ENCODE results near the gene SIPA1. TPM values are rescaled to one million over a fixed set of nuclear protein-coding genes. Genes with fewer than 3 reads are reported as not detected.

The SIPA1 gene
- total and polyA plus RNA-seq, 2 of the 13 experiments (the other 11 are each of a cell fraction or from before 2014, with no cell fraction given), result 5.8 to 7.7 TPM

GRCh38 chr11:65636108-65637031 is 1.5 kb upstream of the SIPA1 start (continued):
- TF ChIP-seq JUNB (CRISPR knock-in tag; IDR thresholded peaks at IDR 0.05; ENCODE audit: borderline replicate concordance), result no peak
- TF ChIP-seq ZMYM3 (CRISPR knock-in tag; IDR thresholded peaks at IDR 0.05), result no peak
- TF ChIP-seq ZC3H4 (CRISPR knock-in tag; IDR thresholded peaks at IDR 0.05; ENCODE audit: borderline replicate concordance), result no peak
- TF ChIP-seq ZNF292 (CRISPR knock-in tag; IDR thresholded peaks at IDR 0.05; ENCODE audit: borderline replicate concordance, low read depth), result no peak
- TF ChIP-seq ZNF256 (CRISPR knock-in tag; conservative IDR thresholded peaks at IDR 0.05), result no peak
- no peak for TF ChIP-seq BCL6 (CRISPR knock-in tag; IDR thresholded peaks at IDR 0.05)

- H3K27ac ChIP-seq (ENCODE audit: extremely low read length, insufficient read depth, low read length), result peak overlapping the region; percentile 61
- H3K4me1 ChIP-seq (ENCODE audit: insufficient read depth, low read length), result peaks cover 33% of the 10 kb centered on the region
- 99% methylated on average over 3 of the region's 3 CpGs for WGBS (ENCODE audit: low lambda C conversion rate)
- no peaks in the 10 kb centered on the region for H3K27me3 ChIP-seq (ENCODE audit: control insufficient read depth in 1 of 2, insufficient read depth in 2 of 2, low read length in 2 of 2)
- ChIA-PET POLR2A (interaction anchor here (0.6 to 4.6 kb wide), 13 partner anchors 9 to 289 kb away, joined by 3 to 78 read pairs (median 4); partner anchors contain the start of genes MAP3K11, PCNX3 and RELA), CTCF (ENCODE audit: low intra/inter-chr PET ratio, low total read pairs) (interaction anchor here (1.2 kb wide), 1 partner anchor 181 kb away, joined by 4 read pairs; no protein-coding TSS in a partner anchor)
- no peak overlapping the region for H2AFZ ChIP-seq (ENCODE audit: low read length)
- H3K9me3 ChIP-seq (ENCODE audit: low read length), result no peaks in the 10 kb centered on the region
- no TSS peak for BruUV-seq (replicated peaks)
- H3K79me2 ChIP-seq (ENCODE audit: insufficient read depth, low read length), result no peaks in the 10 kb centered on the region
- H3K4me3 ChIP-seq (replicated peaks in 1 of 3; ENCODE audit: insufficient read depth in 1 of 3, low read depth in 2 of 3, low read length in 3 of 3), result peak overlapping the region in 2 of 3 experiments; percentile 11 to 88; a peak in 3 of 6 replicates
- ATAC-seq (no peak), DNase-seq (ENCODE audit: low spot score) (no peak), FAIRE-seq (no peak)
- in situ Hi-C loops (cut with HindIII; ENCODE audit: extremely low pct_ligation_motif_present, low pct_unique_long_range_greater_than_20kb), result no loop called here
- peak overlapping the region; percentile 73 for H3K9ac ChIP-seq (ENCODE audit: insufficient read depth, low read depth, low read length)
- peaks cover 20 to 37% of the 10 kb centered on the region in 2 experiments; a peak in 4 of 5 replicates for H3K36me3 ChIP-seq (replicated peaks in 1 of 2; ENCODE audit: control insufficient read depth in 1 of 2, insufficient read depth in 2 of 2, low read length in 2 of 2)
- intact Hi-C loops (cut with micrococcal nuclease; ENCODE audit: unreplicated experiment), result no loop called here
- no peaks in the 10 kb centered on the region for H4K20me1 ChIP-seq (ENCODE audit: insufficient read depth, low read length)
- peak overlapping the region; percentile 93 for H3K4me2 ChIP-seq (ENCODE audit: low read depth, low read length)
- TF ChIP-seq TRIM24 (CRISPR knock-in tag; IDR thresholded peaks at IDR 0.05) (no peak), MTA1 (CRISPR knock-in tag; IDR thresholded peaks at IDR 0.05; ENCODE audit: borderline replicate concordance) (0 out of 2 replicates have a peak, but pooled peaks have one; percentile 31), SP4 (CRISPR knock-in tag; IDR thresholded peaks at IDR 0.05) (no peak), HDAC1 (CRISPR knock-in tag; IDR thresholded peaks at IDR 0.05) (no peak), NR2F2 (IDR thresholded peaks at IDR 0.05; ENCODE audit: borderline replicate concordance, low read depth) (0 out of 2 replicates have a peak, but pooled peaks have one; percentile 51), ZNF788 (CRISPR knock-in tag; IDR thresholded peaks at IDR 0.05; ENCODE audit: borderline replicate concordance) (0 out of 2 replicates have a peak, but pooled peaks have one; percentile 4), PHF5A (CRISPR knock-in tag; IDR thresholded peaks at IDR 0.05; ENCODE audit: low read depth, unreplicated experiment) (no peak), ZFP90 (CRISPR knock-in tag; IDR thresholded peaks at IDR 0.05; ENCODE audit: borderline replicate concordance) (no peak), ZNF770 (CRISPR knock-in tag; IDR thresholded peaks at IDR 0.05) (no peak), ESRRA (CRISPR knock-in tag; IDR thresholded peaks at IDR 0.05; ENCODE audit: low read depth) (peak; percentile 87; the same call in 1 of the 2 replicates), STAT6 (CRISPR knock-in tag; IDR thresholded peaks at IDR 0.05; ENCODE audit: borderline replicate concordance) (no peak)
These were observed 806 bp upstream of the SIPA1 start for GRCh38 chr11:65637032-65637557.
